K562 (cell line): Measurements from ENCODE around the gene ITGA3. TPM values are rescaled to one million over a fixed set of nuclear protein-coding genes. Genes with fewer than 3 reads are reported as not detected.

Source experiments
- ATAC-seq: fragments of 200-7000 bp; cut with Tn5 transposase; 3 replicates; pipeline ENCODE4 v1.9.1; 2020; ENCODE audit warnings: moderate library complexity
- BruUV-seq: library from RNA; stranded (reverse); fragments of 400-500 nt; replicated peaks from 2 replicates; lab custom pipeline; 2021; lab: Mats Ljungman, UMichigan
- CTCF ChIA-PET: fragments of 300-600 bp; formaldehyde crosslinking; extraction: SDS; loops from one replicate; lab custom pipeline; 2021; ENCODE audit warnings: low intra/inter-chr PET ratio; lab: Yijun Ruan, JAX
- POLR2A ChIA-PET: fragments of 300-600, 350-650 bp; sonication (Branson Sonifier 250); formaldehyde crosslinking; extraction: SDS; loops from one replicate; lab custom pipeline; 2021; ENCODE audit warnings: antibody characterized with exemption, inconsistent platforms; lab: Yijun Ruan, JAX
- DNase-seq, 4 experiments: peaks; one replicate each; pipeline versions ENCODE4 v3.0.0 to v3.0.0-alpha.2; 2011 to 2018; ENCODE audit warnings: low spot score in 3 of 4, mixed read lengths in 3 of 4; ENCODE audit errors: extremely low read depth in 1 of 4
- FAIRE-seq: peaks from 2 replicates; lab custom pipeline; 2011; peaks lifted over from hg19 to GRCh38; lab: Jason Lieb, UNC
- H2AFZ ChIP-seq: 2 replicates; pipeline ENCODE4 v1.6.0; 2011; ENCODE audit warnings: low read depth, low read length, control low read depth, inconsistent platforms
- H3K27ac ChIP-seq: fragments of 200-600 bp; 3 replicates; pipeline ENCODE4 v1.8.0; 2011; ENCODE audit warnings: low read depth, mild to moderate bottlenecking, control low read depth, inconsistent platforms, low read length, moderate library complexity, mixed read lengths; ENCODE audit errors: extremely low read depth
- H3K27me3 ChIP-seq, 2 experiments: fragments of 300-600 bp in 1 of 2; 2 replicates in 1 of 2; 3 replicates in 1 of 2; pipeline versions ENCODE4 v1.6.0 to v1.8.0; 2011; ENCODE audit warnings: inconsistent platforms in 2 of 2, low read length in 2 of 2, mild to moderate bottlenecking in 1 of 2, mixed read lengths in 1 of 2, moderate library complexity in 1 of 2; ENCODE audit not compliant: control insufficient read depth in 2 of 2, insufficient read depth in 2 of 2
- H3K36me3 ChIP-seq: fragments of 300-600 bp; 3 replicates; pipeline ENCODE4 v1.8.0; 2011; ENCODE audit warnings: mild to moderate bottlenecking, low read length, inconsistent platforms; ENCODE audit not compliant: control insufficient read depth, insufficient read depth
- H3K4me1 ChIP-seq, 2 experiments: fragments of 200-600 bp in 1 of 2; replicated peaks in 1 of 2; 2 replicates in 1 of 2; 3 replicates in 1 of 2; pipeline versions ENCODE4 v1.5.1 to v1.8.0; 2011; ENCODE audit warnings: inconsistent platforms in 2 of 2, low read length in 2 of 2, mild to moderate bottlenecking in 1 of 2, mixed read lengths in 1 of 2, moderate library complexity in 1 of 2; ENCODE audit not compliant: control insufficient read depth in 2 of 2, insufficient read depth in 2 of 2
- H3K4me2 ChIP-seq: 2 replicates; pipeline ENCODE4 v1.6.1; 2011; ENCODE audit warnings: low read length, control low read depth, inconsistent platforms, mixed read lengths; ENCODE audit not compliant: insufficient read depth
- H3K4me3 ChIP-seq: fragments of 200-600 bp; sonication (generic), shearing (Covaris generic); 2 replicates; pipeline ENCODE4 v1.5.1; 2016; ENCODE audit warnings: control low read depth, inconsistent platforms
- H3K79me2 ChIP-seq: fragments of 200-600 bp; 3 replicates; pipeline ENCODE4 v1.8.0; 2011; ENCODE audit warnings: low read length, inconsistent platforms; ENCODE audit not compliant: control insufficient read depth, insufficient read depth
- H3K9ac ChIP-seq, 2 experiments: 2 replicates each; pipeline versions ENCODE4 v1.6.0 to v1.6.1; 2011; ENCODE audit warnings: low read depth in 2 of 2, low read length in 2 of 2, control low read depth in 1 of 2, inconsistent platforms in 1 of 2, mild to moderate bottlenecking in 1 of 2, mixed read lengths in 1 of 2; ENCODE audit not compliant: insufficient read depth in 1 of 2
- H3K9me1 ChIP-seq: one replicate; pipeline ENCODE4 v1.6.0; 2011; ENCODE audit warnings: inconsistent platforms, mild to moderate bottlenecking, low read length, moderate library complexity; ENCODE audit not compliant: control insufficient read depth, insufficient read depth
- H3K9me3 ChIP-seq: replicated peaks from 2 replicates; pipeline ENCODE4 v1.5.1; 2011; ENCODE audit warnings: low read depth, low read length, inconsistent platforms; ENCODE audit not compliant: control insufficient read depth, insufficient read depth
- H4K20me1 ChIP-seq: replicated peaks from 2 replicates; pipeline ENCODE4 v1.6.1; 2011; ENCODE audit warnings: low read length, inconsistent platforms, mixed read lengths; ENCODE audit not compliant: control insufficient read depth, insufficient read depth
- NR2C1 ChIP-seq, 2 experiments: fragments of 450-650 bp; IDR thresholded peaks; 2 replicates each; pipeline ENCODE4 v1.6.1; 2017; ENCODE audit warnings: mild to moderate bottlenecking in 2 of 2, antibody characterized with exemption in 1 of 2, inconsistent platforms in 1 of 2, missing compliant biosample characterization in 1 of 2, missing genetic modification characterization in 1 of 2
- NR2C2 ChIP-seq, 2 experiments: fragments of 200-800 bp in 1 of 2; sonication (Bioruptor generic) in 1 of 2; sonication (generic) in 1 of 2; formaldehyde crosslinking in 1 of 2; IDR thresholded peaks; 2 replicates each; pipeline versions ENCODE4 v1.6.1 to v1.8.0; 2016 to 2022; ENCODE audit warnings: mild to moderate bottlenecking in 1 of 2, missing compliant biosample characterization in 1 of 2, missing genetic modification characterization in 1 of 2, missing genetic modification reagents in 1 of 2
- SFPQ ChIP-seq: fragments of 200-400 bp; formaldehyde crosslinking; IDR thresholded peaks from 2 replicates; pipeline ENCODE4 v1.6.1; 2017; ENCODE audit warnings: mild to moderate bottlenecking, low read depth, low read length, moderate library complexity
- WGBS: fragments of 100-300 bp; shearing (Covaris generic); methylation state at CpG from one replicate; pipeline ENCODE4 v1.1.6; 2016; ENCODE audit warnings: low coverage, mixed read lengths; ENCODE audit not compliant: insufficient coverage; ENCODE audit errors: missing lambda C conversion rate; 5-methylcytosine and 5-hydroxymethylcytosine counted together
- in situ Hi-C: fragments of 300-500 bp; cut with MboI; formaldehyde crosslinking; loops from 4 replicates; pipeline ENCODE4 v1.15.0; 2018; ENCODE audit warnings: inconsistent platforms, mixed read lengths
- intact Hi-C: fragments of 100-400 bp; cut with micrococcal nuclease; formaldehyde crosslinking; loops from 2 replicates; pipeline ENCODE4 v1.14.2; 2022
- polyA plus RNA-seq, 8 experiments: library from polyadenylated mRNA; depleted of rRNA in 4 of 8; stranded (reverse) in 5 of 8; unstranded in 3 of 8; fragments of >200 nt; fragmentation: Nextera tagmentation in 2 of 8; fragmentation: Illumina TruSeq in 1 of 8; extraction: Ambion mirVana in 2 of 8; extraction: Trizol in 1 of 8; gene quantifications; 2 replicates each; pipeline versions ENCODE4 v1.2.1 to v1.2.3, GENCODE V29; 2011 to 2014; ENCODE audit warnings: inconsistent platforms in 1 of 8, missing spikeins in 1 of 8
- total RNA-seq, 7 experiments: library from RNA; depleted of rRNA in 6 of 7; stranded (reverse); fragments of >200 nt in 6 of 7; fragmentation: Illumina TruSeq in 2 of 7; extraction: Trizol in 2 of 7; gene quantifications; 2 replicates each; pipeline versions ENCODE4 v1.2.1 to v1.2.3, GENCODE V29; 2011 to 2021; ENCODE audit warnings: low replicate concordance in 1 of 7
- TF ChIP-seq, protein P1 (sequence below): sonication (generic); formaldehyde crosslinking; IDR thresholded peaks from 2 replicates; pipeline ENCODE4 v1.8.0; 2022; ENCODE audit warnings: mild to moderate bottlenecking, missing genetic modification reagents, borderline replicate concordance

ITGA3 gene
- total and polyA plus RNA-seq, 9 of the 15 experiments (the other 6 are each of a cell fraction or from before 2014, with no cell fraction given), result 0.03 to 0.75 (median 0.14) TPM; not detected in 2

DNA sequence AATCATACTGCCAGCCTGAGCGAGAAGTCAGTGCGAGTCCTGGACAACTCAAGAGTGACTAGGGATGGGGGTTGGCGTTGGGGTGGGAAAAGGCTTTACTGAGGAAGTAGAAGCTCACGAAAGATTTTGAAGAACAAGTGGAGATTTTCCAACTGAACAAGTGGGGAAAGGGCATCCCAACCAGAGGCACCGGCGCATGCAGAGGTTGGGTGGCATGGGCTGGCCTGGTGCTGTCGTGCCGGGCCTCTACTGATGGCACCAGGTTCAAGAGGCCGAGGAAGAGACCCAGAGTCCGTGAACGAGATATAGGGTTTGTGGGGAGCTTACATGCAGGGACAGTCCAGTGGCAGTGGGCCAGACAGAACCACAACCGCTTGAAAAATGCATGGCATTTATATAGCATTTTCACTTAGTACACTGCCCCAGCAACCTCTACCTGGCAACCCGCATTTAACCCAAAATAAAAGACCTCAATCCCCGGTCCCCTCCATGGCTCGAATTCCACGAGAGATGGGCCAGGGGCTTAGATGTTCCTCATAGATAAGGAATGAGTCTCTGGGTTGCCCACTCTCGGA is 7.7 kb upstream of the ITGA3 start (continued):
- no peak for TF ChIP-seq SFPQ

DNA sequence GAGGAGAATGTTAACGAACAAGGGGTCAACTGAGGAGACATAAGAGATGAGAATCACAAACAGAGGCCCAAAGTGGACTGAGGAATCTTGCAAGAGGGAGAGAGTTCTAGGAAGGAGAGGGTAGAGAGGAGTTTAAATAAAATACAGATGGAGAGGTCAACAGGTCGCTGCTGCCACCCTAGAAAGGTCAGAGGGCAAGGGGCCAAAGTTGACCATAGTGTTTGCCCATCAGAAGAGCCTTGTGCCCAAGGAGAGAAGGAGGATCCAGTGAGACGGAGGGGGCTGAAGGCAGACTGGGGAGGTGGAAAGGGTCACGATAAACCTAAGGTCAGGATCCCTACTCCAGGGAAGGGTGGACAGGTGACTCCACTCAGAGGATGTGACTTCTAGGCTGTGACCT is 6.9 kb upstream of the ITGA3 start:
- no peak overlapping the region for H2AFZ ChIP-seq
- H3K9me3 ChIP-seq, result no peaks in the 10 kb centered on the region
- CTCF ChIA-PET, result no interaction called here
- in situ Hi-C loops (no loop called here), intact Hi-C loops (no loop called here)
- WGBS, result 16% methylated on average over 4 of the region's 4 CpGs
- H3K9me1 ChIP-seq, result no peaks in the 10 kb centered on the region
- H3K4me1 ChIP-seq, result peaks cover 3 to 19% of the 10 kb centered on the region in 2 experiments; a peak in 4 of 5 replicates
- H3K4me3 ChIP-seq, result no peak overlapping the region
- no peak for DNase-seq
- H3K27ac ChIP-seq, result no peak overlapping the region
- no peaks in the 10 kb centered on the region; the same call in 1 of the 2 replicates for H4K20me1 ChIP-seq
- FAIRE-seq, result no peak
- no peak for ATAC-seq
- H3K4me2 ChIP-seq, result no peak overlapping the region
- TF ChIP-seq, protein P1, sequence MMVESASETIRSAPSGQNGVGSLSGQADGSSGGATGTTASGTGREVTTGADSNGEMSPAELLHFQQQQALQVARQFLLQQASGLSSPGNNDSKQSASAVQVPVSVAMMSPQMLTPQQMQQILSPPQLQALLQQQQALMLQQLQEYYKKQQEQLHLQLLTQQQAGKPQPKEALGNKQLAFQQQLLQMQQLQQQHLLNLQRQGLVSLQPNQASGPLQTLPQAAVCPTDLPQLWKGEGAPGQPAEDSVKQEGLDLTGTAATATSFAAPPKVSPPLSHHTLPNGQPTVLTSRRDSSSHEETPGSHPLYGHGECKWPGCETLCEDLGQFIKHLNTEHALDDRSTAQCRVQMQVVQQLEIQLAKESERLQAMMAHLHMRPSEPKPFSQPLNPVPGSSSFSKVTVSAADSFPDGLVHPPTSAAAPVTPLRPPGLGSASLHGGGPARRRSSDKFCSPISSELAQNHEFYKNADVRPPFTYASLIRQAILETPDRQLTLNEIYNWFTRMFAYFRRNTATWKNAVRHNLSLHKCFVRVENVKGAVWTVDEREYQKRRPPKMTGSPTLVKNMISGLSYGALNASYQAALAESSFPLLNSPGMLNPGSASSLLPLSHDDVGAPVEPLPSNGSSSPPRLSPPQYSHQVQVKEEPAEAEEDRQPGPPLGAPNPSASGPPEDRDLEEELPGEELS (CRISPR knock-in tag), result no peak
- TF ChIP-seq NR2C2 (CRISPR knock-in tag; IDR thresholded peaks at IDR 0.05), result no peak
- TF ChIP-seq NR2C2 (tag; IDR thresholded peaks at IDR 0.05), result peak; percentile 38; the same call in 1 of the 2 replicates
- TF ChIP-seq NR2C1 (IDR thresholded peaks at IDR 0.05), result no peak
- TF ChIP-seq NR2C1 (tag; IDR thresholded peaks at IDR 0.05), result peak; percentile 53
- no TSS peak for BruUV-seq
- H3K27me3 ChIP-seq, result peaks cover 0 to 17% of the 10 kb centered on the region in 2 experiments; a peak in 1 of 5 replicates
- no peaks in the 10 kb centered on the region for H3K79me2 ChIP-seq
- H3K9ac ChIP-seq, result no peak overlapping the region
- POLR2A ChIA-PET, result no interaction called here
- H3K36me3 ChIP-seq, result no peaks in the 10 kb centered on the region
